ENCODE results near the gene RALGAPA1.

DNA sequence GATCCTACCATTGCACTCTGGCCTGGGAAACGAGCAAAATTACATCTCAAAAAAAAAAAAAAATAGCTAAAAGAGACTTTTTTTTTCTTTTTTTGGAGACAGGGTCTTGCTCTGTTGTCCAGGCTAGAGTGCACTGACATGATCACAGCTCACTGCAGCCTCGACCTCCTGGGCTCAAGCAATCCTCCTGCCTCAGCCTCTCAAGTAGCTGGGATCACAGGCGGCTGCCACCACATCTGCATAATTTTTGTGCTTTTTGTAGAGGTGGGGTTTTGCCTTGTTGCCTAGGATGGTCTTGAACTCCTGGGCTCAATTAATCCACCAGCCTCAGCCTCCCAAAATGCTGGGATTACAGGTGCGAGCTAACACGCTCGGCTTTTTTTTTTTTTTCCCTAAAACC is 11.3 kb downstream of the RALGAPA1 start:
- TF ChIP-seq, protein P1, sequence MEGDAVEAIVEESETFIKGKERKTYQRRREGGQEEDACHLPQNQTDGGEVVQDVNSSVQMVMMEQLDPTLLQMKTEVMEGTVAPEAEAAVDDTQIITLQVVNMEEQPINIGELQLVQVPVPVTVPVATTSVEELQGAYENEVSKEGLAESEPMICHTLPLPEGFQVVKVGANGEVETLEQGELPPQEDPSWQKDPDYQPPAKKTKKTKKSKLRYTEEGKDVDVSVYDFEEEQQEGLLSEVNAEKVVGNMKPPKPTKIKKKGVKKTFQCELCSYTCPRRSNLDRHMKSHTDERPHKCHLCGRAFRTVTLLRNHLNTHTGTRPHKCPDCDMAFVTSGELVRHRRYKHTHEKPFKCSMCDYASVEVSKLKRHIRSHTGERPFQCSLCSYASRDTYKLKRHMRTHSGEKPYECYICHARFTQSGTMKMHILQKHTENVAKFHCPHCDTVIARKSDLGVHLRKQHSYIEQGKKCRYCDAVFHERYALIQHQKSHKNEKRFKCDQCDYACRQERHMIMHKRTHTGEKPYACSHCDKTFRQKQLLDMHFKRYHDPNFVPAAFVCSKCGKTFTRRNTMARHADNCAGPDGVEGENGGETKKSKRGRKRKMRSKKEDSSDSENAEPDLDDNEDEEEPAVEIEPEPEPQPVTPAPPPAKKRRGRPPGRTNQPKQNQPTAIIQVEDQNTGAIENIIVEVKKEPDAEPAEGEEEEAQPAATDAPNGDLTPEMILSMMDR (IDR thresholded peaks at IDR 0.05; ENCODE audit: low read depth, low read length, poor library complexity, severe bottlenecking): no peak
- TF ChIP-seq EZH2phosphoT487 (IDR thresholded peaks at IDR 0.05; ENCODE audit: borderline replicate concordance, low read length): no peak

All from DOHH2 (cell line).